ENCODE results near the gene ASPM.

Gene ASPM

GRCh38 chr1:197146101-197147095 lies at the start of gene ASPM (continued):
- TF ChIP-seq ZNF510 (tag by site-specific recombination; IDR thresholded peaks at IDR 0.05; ENCODE audit: insufficient replicate concordance): no peak
- TF ChIP-seq ZNF449 (tag by site-specific recombination; IDR thresholded peaks at IDR 0.05): peak; percentile 91
- TF ChIP-seq RBAK (tag by site-specific recombination; IDR thresholded peaks at IDR 0.05): no peak
- no peak for TF ChIP-seq ZNF558 (tag by site-specific recombination; IDR thresholded peaks at IDR 0.05)
- TF ChIP-seq ZBTB1 (tag by site-specific recombination; IDR thresholded peaks at IDR 0.05): no peak
- TF ChIP-seq FEZF1 (tag by site-specific recombination; IDR thresholded peaks at IDR 0.05): no peak
- no peak for TF ChIP-seq GLI2 (tag by site-specific recombination; IDR thresholded peaks at IDR 0.05; ENCODE audit: borderline replicate concordance, low read depth)
- TF ChIP-seq ZNF433 (tag by site-specific recombination; IDR thresholded peaks at IDR 0.05; ENCODE audit: low read depth): no peak
- TF ChIP-seq ZNF274 (IDR thresholded peaks at IDR 0.05; ENCODE audit: low read length): no peak
- TF ChIP-seq ZNF274 (tag by site-specific recombination; IDR thresholded peaks at IDR 0.05; ENCODE audit: borderline replicate concordance): no peak
- no peak for TF ChIP-seq ZNF121 (tag by site-specific recombination; IDR thresholded peaks at IDR 0.05)
- TF ChIP-seq ZNF248 (tag by site-specific recombination; IDR thresholded peaks at IDR 0.05): no peak
- no peak for TF ChIP-seq KLF9 (tag by site-specific recombination; IDR thresholded peaks at IDR 0.05; ENCODE audit: low read depth)
- no peak for TF ChIP-seq ZNF513 (tag by site-specific recombination; IDR thresholded peaks at IDR 0.05)
- peak; percentile 63; the same call in 1 of the 2 replicates for TF ChIP-seq ZSCAN30 (tag by site-specific recombination; IDR thresholded peaks at IDR 0.05)
- no peak for TF ChIP-seq ZNF624 (tag by site-specific recombination; IDR thresholded peaks at IDR 0.05)
- TF ChIP-seq ZNF202 (tag by site-specific recombination; IDR thresholded peaks at IDR 0.05; ENCODE audit: borderline replicate concordance): no peak
- peak; percentile 26; the same call in 1 of the 2 replicates for TF ChIP-seq ZNF24 (tag by site-specific recombination; IDR thresholded peaks at IDR 0.05)
- peak; percentile 47; the same call in 1 of the 2 replicates for TF ChIP-seq ZNF501 (tag by site-specific recombination; IDR thresholded peaks at IDR 0.05)
- no peak for TF ChIP-seq PRDM1 (tag by site-specific recombination; IDR thresholded peaks at IDR 0.05)
- no peak for TF ChIP-seq OVOL3 (tag by site-specific recombination; IDR thresholded peaks at IDR 0.05)
- TF ChIP-seq ZNF768 (tag by site-specific recombination; IDR thresholded peaks at IDR 0.05): no peak
- 0 out of 2 replicates have a peak, but pooled peaks have one; percentile 11 for TF ChIP-seq KLF8 (tag by site-specific recombination; IDR thresholded peaks at IDR 0.05)
- no peak for TF ChIP-seq ZNF529 (tag by site-specific recombination; IDR thresholded peaks at IDR 0.05; ENCODE audit: insufficient replicate concordance)
- peak; percentile 72; the same call in 1 of the 2 replicates for TF ChIP-seq ZNF76 (tag by site-specific recombination; IDR thresholded peaks at IDR 0.05; ENCODE audit: borderline replicate concordance, low read depth)
- TF ChIP-seq HOXD13 (CRISPR knock-in tag; IDR thresholded peaks at IDR 0.05; ENCODE audit: borderline replicate concordance): no peak
- TF ChIP-seq ZNF645 (tag by site-specific recombination; IDR thresholded peaks at IDR 0.05): no peak
- no peak for TF ChIP-seq REPIN1 (tag by site-specific recombination; IDR thresholded peaks at IDR 0.05; ENCODE audit: low read depth)
- TF ChIP-seq ZNF600 (tag by site-specific recombination; IDR thresholded peaks at IDR 0.05): peak; percentile 40; the same call in 1 of the 2 replicates
- TF ChIP-seq, protein P1, sequence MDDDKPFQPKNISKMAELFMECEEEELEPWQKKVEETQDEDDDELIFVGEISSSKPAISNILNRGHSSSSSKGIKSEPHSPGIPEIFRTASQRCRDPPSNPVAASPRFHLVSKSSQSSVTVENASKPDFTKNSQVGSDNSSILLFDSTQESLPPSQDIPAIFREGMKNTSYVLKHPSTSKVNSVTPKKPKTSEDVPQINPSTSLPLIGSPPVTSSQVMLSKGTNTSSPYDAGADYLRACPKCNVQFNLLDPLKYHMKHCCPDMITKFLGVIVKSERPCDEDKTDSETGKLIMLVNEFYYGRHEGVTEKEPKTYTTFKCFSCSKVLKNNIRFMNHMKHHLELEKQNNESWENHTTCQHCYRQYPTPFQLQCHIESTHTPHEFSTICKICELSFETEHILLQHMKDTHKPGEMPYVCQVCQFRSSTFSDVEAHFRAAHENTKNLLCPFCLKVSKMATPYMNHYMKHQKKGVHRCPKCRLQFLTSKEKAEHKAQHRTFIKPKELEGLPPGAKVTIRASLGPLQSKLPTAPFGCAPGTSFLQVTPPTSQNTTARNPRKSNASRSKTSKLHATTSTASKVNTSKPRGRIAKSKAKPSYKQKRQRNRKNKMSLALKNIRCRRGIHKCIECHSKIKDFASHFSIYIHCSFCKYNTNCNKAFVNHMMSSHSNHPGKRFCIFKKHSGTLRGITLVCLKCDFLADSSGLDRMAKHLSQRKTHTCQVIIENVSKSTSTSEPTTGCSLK (tag by site-specific recombination; IDR thresholded peaks at IDR 0.05): no peak
- no peak for TF ChIP-seq SCRT1 (tag by site-specific recombination; IDR thresholded peaks at IDR 0.05; ENCODE audit: borderline replicate concordance)
- no peak for TF ChIP-seq ZNF596 (tag by site-specific recombination; IDR thresholded peaks at IDR 0.05)
- TF ChIP-seq, protein P2, sequence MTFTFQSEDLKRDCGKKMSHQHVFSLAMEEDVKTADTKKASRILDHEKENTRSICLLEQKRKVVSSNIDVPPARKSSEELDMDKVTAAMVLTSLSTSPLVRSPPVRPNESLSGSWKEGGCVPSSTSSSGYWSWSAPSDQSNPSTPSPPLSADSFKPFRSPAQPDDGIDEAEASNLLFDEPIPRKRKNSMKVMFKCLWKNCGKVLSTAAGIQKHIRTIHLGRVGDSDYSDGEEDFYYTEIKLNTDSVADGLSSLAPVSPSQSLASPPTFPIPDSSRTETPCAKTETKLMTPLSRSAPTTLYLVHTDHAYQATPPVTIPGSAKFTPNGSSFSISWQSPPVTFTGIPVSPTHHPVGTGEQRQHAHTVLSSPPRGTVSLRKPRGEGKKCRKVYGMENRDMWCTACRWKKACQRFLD (tag by site-specific recombination; IDR thresholded peaks at IDR 0.05): no peak

All from HEK293 (cell line).